Panc1 (cell line): Measurements from ENCODE around the gene CACNA1B. TPM values are rescaled to one million over a fixed set of nuclear protein-coding genes. Genes with fewer than 3 reads are reported as not detected.
"Not testable (repeated sequence)": the region's sequence is repeated elsewhere in the genome, so short reads cannot be mapped to it uniquely, and the experiment has no call there.

Experiments
- ATAC-seq: fragments of 200-7000 bp; cut with Tn5 transposase; 2 replicates; pipeline ENCODE4 v1.9.1; 2020; ENCODE audit warnings: mild to moderate bottlenecking, moderate library complexity
- BruUV-seq: library from RNA; stranded (reverse); fragments of 400-500 nt; replicated peaks from 2 replicates; lab custom pipeline; 2021; lab: Mats Ljungman, UMichigan
- CTCF ChIA-PET: fragments of 300-600 bp; sonication (Branson Sonifier 250); formaldehyde crosslinking; loops from one replicate; lab custom pipeline; 2022; ENCODE audit warnings: antibody characterized with exemption; lab: Charles Lee
- POLR2A ChIA-PET: fragments of 300-600 bp; sonication (Branson Sonifier 250); formaldehyde crosslinking; loops from one replicate; lab custom pipeline; 2022; ENCODE audit warnings: antibody characterized with exemption; lab: Charles Lee
- DNase-seq: peaks from one replicate; pipeline ENCODE4 v3.0.0-alpha.2; 2010; ENCODE audit warnings: low read depth, low spot score
- H3K27ac ChIP-seq: 2 replicates; pipeline ENCODE4 v1.5.1; 2011; ENCODE audit warnings: mild to moderate bottlenecking, low read length, inconsistent platforms
- H3K27me3 ChIP-seq: fragments of 200-500 bp; sonication (Bioruptor generic); 2 replicates; pipeline ENCODE4 v1.6.0; 2014; ENCODE audit warnings: low read length, inconsistent platforms; ENCODE audit not compliant: control insufficient read depth, insufficient read depth
- H3K36me3 ChIP-seq: fragments of 200-500 bp; sonication (Bioruptor generic); 2 replicates; pipeline ENCODE4 v1.5.1; 2014; ENCODE audit warnings: inconsistent platforms, mild to moderate bottlenecking, low read length, moderate library complexity; ENCODE audit not compliant: control insufficient read depth, insufficient read depth
- H3K4me1 ChIP-seq: 2 replicates; pipeline ENCODE4 v1.5.1; 2011; ENCODE audit warnings: inconsistent platforms, mild to moderate bottlenecking, low read length, moderate library complexity; ENCODE audit not compliant: control insufficient read depth, insufficient read depth
- H3K4me3 ChIP-seq, 2 experiments: 2 replicates each; pipeline ENCODE4 v1.5.1; 2011 to 2012; ENCODE audit warnings: low read depth in 2 of 2, low read length in 2 of 2, mild to moderate bottlenecking in 2 of 2, inconsistent platforms in 1 of 2, moderate library complexity in 1 of 2
- H3K9me3 ChIP-seq: fragments of 200-500 bp; sonication (Bioruptor generic); 2 replicates; pipeline ENCODE4 v1.5.1; 2014; ENCODE audit warnings: low read depth, mild to moderate bottlenecking, inconsistent platforms, low read length, moderate library complexity; ENCODE audit not compliant: control insufficient read depth, insufficient read depth
- CTCF ChIP-seq: fragments of 450-650 bp; IDR thresholded peaks from 2 replicates; pipeline ENCODE4 v1.5.1; 2017; ENCODE audit warnings: mild to moderate bottlenecking
- POLR2AphosphoS5 ChIP-seq: IDR thresholded peaks from 2 replicates; pipeline ENCODE4 v1.6.1; 2012; ENCODE audit warnings: mild to moderate bottlenecking, low read depth, low read length, moderate library complexity
- REST ChIP-seq, 2 experiments: IDR thresholded peaks; 2 replicates each; pipeline ENCODE4 v1.6.1; 2011 to 2012; ENCODE audit warnings: low read depth in 2 of 2, control low read depth in 1 of 2, low read length in 1 of 2, mild to moderate bottlenecking in 1 of 2, moderate library complexity in 1 of 2; ENCODE audit not compliant: insufficient read depth in 1 of 2
- SIN3A ChIP-seq: IDR thresholded peaks from 2 replicates; pipeline ENCODE4 v1.6.1; 2012; ENCODE audit warnings: low read depth, mild to moderate bottlenecking, low read length, moderate library complexity, borderline replicate concordance; ENCODE audit not compliant: insufficient read depth
- TCF7L2 ChIP-seq: IDR thresholded peaks from 2 replicates; pipeline ENCODE4 v1.6.1; 2011; ENCODE audit warnings: mild to moderate bottlenecking, low read depth, low read length, inconsistent platforms
- in situ Hi-C: cut with HindIII; loops from 2 replicates; pipeline ENCODE4 v1.10.0; 2016; ENCODE audit warnings: low sequenced_read_pairs, low pct_unique_long_range_greater_than_20kb
- intact Hi-C: fragments of 100-400 bp; cut with micrococcal nuclease; formaldehyde crosslinking; loops from one replicate; pipeline ENCODE4 v1.10.0; 2022; ENCODE audit not compliant: unreplicated experiment
- total RNA-seq: library from RNA; stranded (reverse); gene quantifications from one replicate; pipeline ENCODE4 v1.2.1, GENCODE V29; 2021; ENCODE audit not compliant: unreplicated experiment

Gene CACNA1B
- total RNA-seq, 1 experiment from 2014 or later = 0.49 TPM

- ATAC-seq (no peak), DNase-seq (no peak)
- H3K4me1 ChIP-seq = no peaks in the 10 kb centered on the region
- in situ Hi-C loops (no loop called here), intact Hi-C loops (no loop called here)
- no peaks in the 10 kb centered on the region for H3K27me3 ChIP-seq
- BruUV-seq = no TSS peak
- no peaks in the 10 kb centered on the region for H3K9me3 ChIP-seq
- TF ChIP-seq CTCF = no peak
- no peak for TF ChIP-seq TCF7L2
- no peak for TF ChIP-seq POLR2AphosphoS5
- TF ChIP-seq SIN3A = no peak
- TF ChIP-seq REST (IDR thresholded peaks at IDR 0.05; ENCODE audit: insufficient read depth in 1 of 2, low read depth in 2 of 2, low read length in 1 of 2) = no peak
- H3K36me3 ChIP-seq = no peaks in the 10 kb centered on the region
- POLR2A ChIA-PET = no interaction called here
- H3K4me3 ChIP-seq = no peak overlapping the region
- CTCF ChIA-PET = no interaction called here
- H3K27ac ChIP-seq = no peak overlapping the region
Measured at GRCh38 chr9:138017200-138017599, 139.6 kb downstream of the CACNA1B start.

GRCh38 chr9:138019514-138019913 is 141.9 kb downstream of the CACNA1B start:
- H3K36me3 ChIP-seq, DNase-seq, H3K27me3 ChIP-seq, H3K9me3 ChIP-seq, in situ Hi-C loops, H3K27ac ChIP-seq, ATAC-seq, POLR2A ChIA-PET, H3K4me3 ChIP-seq, intact Hi-C loops, BruUV-seq, CTCF ChIA-PET, H3K4me1 ChIP-seq: not testable (repeated sequence)

GRCh38 chr9:138020120-138020794 is 142.7 kb downstream of the CACNA1B start:
- Histone ChIP-seq H3K27ac (no peak overlapping the region), H3K27me3 (no peaks in the 10 kb centered on the region), H3K4me3 (no peak overlapping the region), H3K4me1 (no peaks in the 10 kb centered on the region), H3K9me3 (no peaks in the 10 kb centered on the region), H3K36me3 (no peaks in the 10 kb centered on the region)
- intact Hi-C loops = no loop called here
- ChIA-PET POLR2A (no interaction called here), CTCF (no interaction called here)
- DNase-seq (no peak), ATAC-seq (no peak)
- no peak for TF ChIP-seq TCF7L2
- no peak for TF ChIP-seq CTCF
- TF ChIP-seq SIN3A = no peak
- no TSS peak for BruUV-seq
- in situ Hi-C loops = no loop called here
